ENCODE measurements around the gene FAM110C.
A peak's percentile ranks its signal among the peaks of the same experiment; 100 is the strongest.
"Not testable (repeated sequence)": the region's sequence is repeated elsewhere in the genome, so short reads cannot be mapped to it uniquely, and the experiment has no call there.

Gene FAM110C

GRCh38 chr2:18402-19271 lies 27.7 kb downstream of the FAM110C start:
- no peak overlapping the region for H2AFZ ChIP-seq (ENCODE audit: low read length)
- H4K20me1 ChIP-seq (ENCODE audit: insufficient read depth, low read length), result no peaks in the 10 kb centered on the region
- no peaks in the 10 kb centered on the region for H3K79me2 ChIP-seq (ENCODE audit: insufficient read depth, low read length)
- no peaks in the 10 kb centered on the region for H3F3A ChIP-seq (ENCODE audit: insufficient read depth, low read length)
- no peaks in the 10 kb centered on the region for H3K9me3 ChIP-seq (ENCODE audit: low read length)
- no peak overlapping the region for H3K9ac ChIP-seq (ENCODE audit: low read length)
- H3K27me3 ChIP-seq (ENCODE audit: insufficient read depth, low read length), result no peaks in the 10 kb centered on the region
- no peaks in the 10 kb centered on the region for H3K36me3 ChIP-seq (ENCODE audit: insufficient read depth, low read length)
- no peaks in the 10 kb centered on the region for H3K9me2 ChIP-seq (ENCODE audit: low read depth, low read length)
- no peak overlapping the region for H3K4me3 ChIP-seq (ENCODE audit: low read depth, low read length, poor library complexity, severe bottlenecking)
- no peaks in the 10 kb centered on the region for H3K4me1 ChIP-seq (ENCODE audit: insufficient read depth, low read length, severe bottlenecking)
- no peak overlapping the region for H3K4me2 ChIP-seq (ENCODE audit: low read length)
- no peak overlapping the region for H3K27ac ChIP-seq (ENCODE audit: low read depth, low read length, poor library complexity, severe bottlenecking)
- TF ChIP-seq CTCF (IDR thresholded peaks at IDR 0.05; ENCODE audit: low read length) (peak; percentile 65), EZH2 (IDR thresholded peaks at IDR 0.05; ENCODE audit: borderline replicate concordance, low read length) (no peak)

DNA sequence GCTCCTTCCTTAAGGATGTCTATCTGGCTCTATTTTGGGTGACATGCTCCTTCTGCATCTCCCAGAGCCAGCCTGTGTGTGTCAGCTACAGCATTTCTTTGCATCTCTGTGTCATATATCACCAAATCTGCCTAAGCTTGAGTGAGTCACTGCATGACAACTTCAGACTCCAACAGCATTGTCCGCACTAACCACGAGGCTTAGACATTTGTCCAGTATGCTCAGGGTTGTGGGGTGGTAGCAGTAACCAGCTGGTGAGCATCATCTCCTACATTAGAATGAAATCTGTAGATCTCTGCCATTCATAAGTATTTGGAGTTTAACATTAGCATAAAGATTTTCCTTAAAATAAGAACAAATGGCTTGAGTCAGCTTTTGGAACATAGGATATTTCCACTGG lies 30.4 kb downstream of the FAM110C start:
- H2AFZ ChIP-seq (ENCODE audit: low read length); H3K27me3 ChIP-seq (ENCODE audit: insufficient read depth, low read length); H3K36me3 ChIP-seq (ENCODE audit: insufficient read depth, low read length): not testable (repeated sequence)

GRCh38 chr2:11248-11941 lies 34.9 kb downstream of the FAM110C start:
- no peak overlapping the region for H3K4me3 ChIP-seq (ENCODE audit: low read depth, low read length, poor library complexity, severe bottlenecking)
- H3K9ac ChIP-seq (ENCODE audit: low read length), result no peak overlapping the region
- H3K9me2 ChIP-seq (ENCODE audit: low read depth, low read length), result no peaks in the 10 kb centered on the region
- no peaks in the 10 kb centered on the region for H3K79me2 ChIP-seq (ENCODE audit: insufficient read depth, low read length)
- H2AFZ ChIP-seq (ENCODE audit: low read length), result no peak overlapping the region
- H3K36me3 ChIP-seq (ENCODE audit: insufficient read depth, low read length), result no peaks in the 10 kb centered on the region
- H3K9me3 ChIP-seq (ENCODE audit: low read length), result no peaks in the 10 kb centered on the region
- no peak for TF ChIP-seq EZH2 (IDR thresholded peaks at IDR 0.05; ENCODE audit: borderline replicate concordance, low read length)
- peak; percentile 79 for TF ChIP-seq CTCF (IDR thresholded peaks at IDR 0.05; ENCODE audit: low read length)
- H4K20me1 ChIP-seq (ENCODE audit: insufficient read depth, low read length), result no peaks in the 10 kb centered on the region
- no peaks in the 10 kb centered on the region for H3F3A ChIP-seq (ENCODE audit: insufficient read depth, low read length)
- no peaks in the 10 kb centered on the region for H3K4me1 ChIP-seq (ENCODE audit: insufficient read depth, low read length, severe bottlenecking)
- no peaks in the 10 kb centered on the region for H3K27me3 ChIP-seq (ENCODE audit: insufficient read depth, low read length)
- H3K4me2 ChIP-seq (ENCODE audit: low read length), result no peak overlapping the region
- no peak overlapping the region for H3K27ac ChIP-seq (ENCODE audit: low read depth, low read length, poor library complexity, severe bottlenecking)

More for the DNA sequence above, 30.4 kb downstream of the FAM110C start:
- H3K79me2 ChIP-seq (ENCODE audit: insufficient read depth, low read length); H4K20me1 ChIP-seq (ENCODE audit: insufficient read depth, low read length); H3K27ac ChIP-seq (ENCODE audit: low read depth, low read length, poor library complexity, severe bottlenecking); H3K9me2 ChIP-seq (ENCODE audit: low read depth, low read length); H3K4me1 ChIP-seq (ENCODE audit: insufficient read depth, low read length, severe bottlenecking); H3K4me3 ChIP-seq (ENCODE audit: low read depth, low read length, poor library complexity, severe bottlenecking); H3K4me2 ChIP-seq (ENCODE audit: low read length); H3K9ac ChIP-seq (ENCODE audit: low read length); H3F3A ChIP-seq (ENCODE audit: insufficient read depth, low read length); H3K9me3 ChIP-seq (ENCODE audit: low read length): not testable (repeated sequence)

Data from OCI-LY1 (cell line).